Sigmoid colon (tissue), 7 donors: ENCODE data around the gene PRPH2. TPM values are rescaled to one million over a fixed set of nuclear protein-coding genes. Genes with fewer than 3 reads are reported as not detected.
A peak's percentile ranks its signal among the peaks of the same experiment; 100 is the strongest.

Experiments
- DNase-seq: peaks from one replicate; pipeline ENCODE4 v3.0.0-alpha.2; 2019
- H3K27ac ChIP-seq, 4 donors: fragments of 200-600 bp; sonication (generic); one replicate each; pipeline ENCODE4 v1.5.1; 2016 to 2019; ENCODE audit warnings: mild to moderate bottlenecking in 1 of 4
- H3K27me3 ChIP-seq, 3 donors: fragments of 200-600 bp; sonication (generic); one replicate each; pipeline ENCODE4 v1.5.1; 2019; ENCODE audit warnings: mild to moderate bottlenecking in 1 of 3
- H3K36me3 ChIP-seq, 4 donors: fragments of 200-600 bp; sonication (generic); one replicate each; pipeline ENCODE4 v1.5.1; 2016 to 2019
- H3K4me1 ChIP-seq, 4 donors: fragments of 200-600 bp; sonication (generic); one replicate each; pipeline ENCODE4 v1.5.1; 2017 to 2019
- H3K4me3 ChIP-seq, 4 donors: fragments of 200-600 bp; sonication (generic); one replicate each; pipeline ENCODE4 v1.5.1; 2017 to 2019; ENCODE audit warnings: mild to moderate bottlenecking in 2 of 4, moderate library complexity in 1 of 4
- H3K9me3 ChIP-seq, 4 donors: fragments of 200-600 bp in 3 of 4; sonication (generic) in 3 of 4; one replicate each; pipeline versions ENCODE4 v1.5.1 to v1.6.1; 2013 to 2019
- EP300 ChIP-seq, 4 donors: sonication (generic); formaldehyde crosslinking; IDR thresholded peaks; one replicate each; pipeline ENCODE4 v1.6.1; 2017; ENCODE audit warnings: antibody characterized with exemption in 4 of 4
- POLR2A ChIP-seq, 2 donors: fragments of 450-650 bp; IDR thresholded peaks; one replicate each; pipeline ENCODE4 v1.6.1; 2016; ENCODE audit warnings: antibody characterized with exemption in 2 of 2, mild to moderate bottlenecking in 2 of 2, moderate library complexity in 2 of 2
- POLR2AphosphoS5 ChIP-seq, 4 donors: sonication (generic); formaldehyde crosslinking; IDR thresholded peaks; one replicate each; pipeline ENCODE4 v1.6.1; 2017; ENCODE audit warnings: antibody characterized with exemption in 4 of 4
- WGBS, 2 donors: extraction: QIAGEN DNeasy Blood & Tissue Kit; methylation state at CpG; one replicate each; pipeline ENCODE4 v1.1.7; 2013; 5-methylcytosine and 5-hydroxymethylcytosine counted together
- intact Hi-C: fragments of 100-400 bp; cut with DNase I; formaldehyde crosslinking; loops from one replicate; pipeline ENCODE4 v1.15.1; 2023
- polyA plus RNA-seq, 3 donors: library from polyadenylated mRNA; stranded (reverse); fragments of 200-250 nt; gene quantifications; one replicate each; pipeline ENCODE4 v1.2.3, GENCODE V29; 2013
- total RNA-seq, 4 donors: library from RNA; depleted of rRNA; stranded (reverse); fragments of >200 nt; gene quantifications; one replicate each; pipeline ENCODE4 v1.1.0, GENCODE V29; 2016
- TF ChIP-seq, protein P1 (sequence below), 4 experiments: fragments of 450-650 bp in 3 of 4; fragments of 200-600 bp in 1 of 4; IDR thresholded peaks; one replicate each; pipeline ENCODE4 v1.5.1; 2016 to 2019; ENCODE audit warnings: antibody characterized with exemption in 4 of 4, mild to moderate bottlenecking in 3 of 4, moderate library complexity in 2 of 4
- donor health status: healthy with polysubstance abuse.
- donor health status: Bipolar disorder and iron deficiency.
- donor health status: healthy.

PRPH2 gene
- total and polyA plus RNA-seq, 7 donors: under 0.01 to 3.5 (median 0.71) TPM; not detected in 1

DNA sequence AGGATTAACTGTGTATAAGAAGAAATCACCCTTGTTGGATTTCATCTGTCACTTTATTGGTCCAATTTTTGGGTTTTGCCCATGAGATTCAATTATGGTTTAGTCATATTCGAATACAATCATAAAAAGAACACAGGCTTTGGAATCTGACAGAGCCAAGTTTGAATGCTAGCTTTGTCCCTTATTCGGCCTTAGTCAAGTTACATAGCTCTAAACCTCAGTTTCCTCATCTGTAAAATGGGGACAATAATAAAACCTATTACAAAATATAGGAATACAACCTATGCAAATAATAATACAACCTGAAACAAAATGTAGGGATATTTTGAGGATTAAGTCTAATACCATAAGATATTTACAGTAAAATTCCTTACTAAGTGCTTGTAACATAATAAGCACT is 57.7 kb downstream of the PRPH2 start:
- TF ChIP-seq POLR2AphosphoS5 (IDR thresholded peaks at IDR 0.05) (no peak), POLR2A (IDR thresholded peaks at IDR 0.05) (no peak), EP300 (IDR thresholded peaks at IDR 0.05) (no peak)
- TF ChIP-seq, protein P1, sequence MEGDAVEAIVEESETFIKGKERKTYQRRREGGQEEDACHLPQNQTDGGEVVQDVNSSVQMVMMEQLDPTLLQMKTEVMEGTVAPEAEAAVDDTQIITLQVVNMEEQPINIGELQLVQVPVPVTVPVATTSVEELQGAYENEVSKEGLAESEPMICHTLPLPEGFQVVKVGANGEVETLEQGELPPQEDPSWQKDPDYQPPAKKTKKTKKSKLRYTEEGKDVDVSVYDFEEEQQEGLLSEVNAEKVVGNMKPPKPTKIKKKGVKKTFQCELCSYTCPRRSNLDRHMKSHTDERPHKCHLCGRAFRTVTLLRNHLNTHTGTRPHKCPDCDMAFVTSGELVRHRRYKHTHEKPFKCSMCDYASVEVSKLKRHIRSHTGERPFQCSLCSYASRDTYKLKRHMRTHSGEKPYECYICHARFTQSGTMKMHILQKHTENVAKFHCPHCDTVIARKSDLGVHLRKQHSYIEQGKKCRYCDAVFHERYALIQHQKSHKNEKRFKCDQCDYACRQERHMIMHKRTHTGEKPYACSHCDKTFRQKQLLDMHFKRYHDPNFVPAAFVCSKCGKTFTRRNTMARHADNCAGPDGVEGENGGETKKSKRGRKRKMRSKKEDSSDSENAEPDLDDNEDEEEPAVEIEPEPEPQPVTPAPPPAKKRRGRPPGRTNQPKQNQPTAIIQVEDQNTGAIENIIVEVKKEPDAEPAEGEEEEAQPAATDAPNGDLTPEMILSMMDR (IDR thresholded peaks at IDR 0.05): no peak
- peaks cover 0 to 7% (median 0%) of the 10 kb centered on the region in 4 donors for H3K4me1 ChIP-seq
- no peak overlapping the region for H3K4me3 ChIP-seq
- H3K27ac ChIP-seq: no peak overlapping the region
- 93 to 95% methylated on average over 2 of the region's 2 CpGs for WGBS, 2 donors
- no peaks in the 10 kb centered on the region for H3K27me3 ChIP-seq
- no peak for DNase-seq
- H3K36me3 ChIP-seq: peaks cover 7 to 91% (median 39%) of the 10 kb centered on the region in 4 donors
- H3K9me3 ChIP-seq: no peaks in the 10 kb centered on the region
- intact Hi-C loops: no loop called here

- intact Hi-C loops: loop anchor here (1.0 to 2.0 kb wide), 3 partner anchors 65 to 238 kb away; no protein-coding TSS in a partner anchor
- Histone ChIP-seq H3K4me3 (no peak overlapping the region), H3K27ac (peak overlapping the region in 1 of 4 donors; percentile 3), H3K36me3 (peaks cover 8 to 93% (median 43%) of the 10 kb centered on the region in 4 donors), H3K9me3 (no peaks in the 10 kb centered on the region), H3K4me1 (peaks cover 0 to 7% (median 0%) of the 10 kb centered on the region in 4 donors), H3K27me3 (no peaks in the 10 kb centered on the region)
- DNase-seq: peak; percentile 90
- 0 to 1% methylated on average over 5 of the region's 5 CpGs for WGBS, 2 donors
- TF ChIP-seq, protein P1 (IDR thresholded peaks at IDR 0.05): peak; percentile 67 to 88 (median 87)
- TF ChIP-seq EP300 (IDR thresholded peaks at IDR 0.05) (no peak), POLR2AphosphoS5 (IDR thresholded peaks at IDR 0.05) (no peak)
Measured at GRCh38 chr6:42661540-42662153, 60.8 kb downstream of the PRPH2 start.

DNA sequence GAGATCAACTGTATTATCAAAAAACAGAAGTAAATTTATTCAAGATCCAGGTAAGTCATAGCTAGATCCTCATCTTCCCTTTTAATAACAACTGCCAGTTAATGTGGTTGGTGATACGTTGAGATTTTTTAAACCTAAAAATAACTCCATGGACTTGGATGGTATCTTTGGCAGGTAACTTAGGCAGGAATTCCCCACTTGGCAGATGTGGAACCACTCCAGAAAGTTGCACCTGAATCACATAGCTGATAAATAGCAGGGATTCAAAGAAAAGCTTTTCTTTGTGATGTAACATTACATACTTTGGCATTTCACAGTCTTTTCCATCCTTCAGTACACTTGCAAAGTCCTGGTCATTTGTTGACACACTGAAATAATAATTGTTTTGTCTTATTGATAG is 62.6 kb downstream of the PRPH2 start:
- no peaks in the 10 kb centered on the region for H3K9me3 ChIP-seq
- H3K4me1 ChIP-seq: peaks cover 0 to 7% (median 0%) of the 10 kb centered on the region in 4 donors
- intact Hi-C loops: loop anchor here (2.0 kb wide), 1 partner anchor 67 kb away; no protein-coding TSS in a partner anchor
- H3K36me3 ChIP-seq: peaks cover 8 to 91% (median 36%) of the 10 kb centered on the region in 4 donors
- H3K27me3 ChIP-seq: no peaks in the 10 kb centered on the region
- no peak overlapping the region for H3K4me3 ChIP-seq
- TF ChIP-seq EP300 (IDR thresholded peaks at IDR 0.05): no peak
- TF ChIP-seq, protein P1 (IDR thresholded peaks at IDR 0.05): no peak
- no peak for TF ChIP-seq POLR2A (IDR thresholded peaks at IDR 0.05)
- no peak for TF ChIP-seq POLR2AphosphoS5 (IDR thresholded peaks at IDR 0.05)
- 55 to 69% methylated on average over 1 of the region's 1 CpG for WGBS, 2 donors
- DNase-seq: no peak
- no peak overlapping the region for H3K27ac ChIP-seq

GRCh38 chr6:42653851-42654250 is 68.5 kb downstream of the PRPH2 start:
- no peaks in the 10 kb centered on the region for H3K9me3 ChIP-seq
- H3K4me1 ChIP-seq: no peaks in the 10 kb centered on the region
- DNase-seq: no peak
- H3K27ac ChIP-seq: no peak overlapping the region
- peaks cover 18 to 99% (median 44%) of the 10 kb centered on the region in 4 donors for H3K36me3 ChIP-seq
- H3K27me3 ChIP-seq: no peaks in the 10 kb centered on the region
- no peak overlapping the region for H3K4me3 ChIP-seq
- no peak for TF ChIP-seq POLR2A (IDR thresholded peaks at IDR 0.05)
- TF ChIP-seq EP300 (IDR thresholded peaks at IDR 0.05): no peak
- TF ChIP-seq, protein P1 (IDR thresholded peaks at IDR 0.05): no peak
- no peak for TF ChIP-seq POLR2AphosphoS5 (IDR thresholded peaks at IDR 0.05)
- intact Hi-C loops: no loop called here
- 91 to 96% methylated on average over 5 of the region's 5 CpGs for WGBS, 2 donors
